HG02884 (cell line): Measurements from ENCODE around the gene CREB3L2.
"Not testable (repeated sequence)": the region's sequence is repeated elsewhere in the genome, so short reads cannot be mapped to it uniquely, and the experiment has no call there.

ENCODE experiments used
- ATAC-seq: cut with Tn5 transposase; IDR thresholded peaks from one replicate; pipeline ENCODE4 v1.9.1; 2021; ENCODE audit warnings: mild to moderate bottlenecking, moderate library complexity; ENCODE audit not compliant: unreplicated experiment

CREB3L2 gene

DNA sequence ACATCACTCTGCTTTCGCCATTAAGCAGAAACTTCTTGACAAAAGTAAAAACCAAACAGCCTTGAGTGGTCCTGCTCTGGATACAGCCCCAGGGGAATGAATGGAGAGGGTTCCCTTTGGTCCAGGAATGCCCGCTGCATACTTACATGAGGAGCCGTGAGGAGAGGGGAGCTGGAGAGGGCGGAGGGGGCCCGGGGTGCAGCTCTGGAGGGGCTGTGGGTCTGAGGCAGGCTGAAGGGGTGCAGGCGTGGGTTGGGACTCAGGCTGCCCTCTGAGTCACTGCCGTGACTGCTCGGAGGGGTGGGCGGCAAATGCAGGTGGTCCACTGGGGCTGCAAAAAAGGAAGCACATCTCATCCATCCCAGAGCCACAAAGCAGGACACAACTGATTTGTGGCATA lies 93.8 kb downstream of the CREB3L2 start:
- ATAC-seq, result no peak

DNA sequence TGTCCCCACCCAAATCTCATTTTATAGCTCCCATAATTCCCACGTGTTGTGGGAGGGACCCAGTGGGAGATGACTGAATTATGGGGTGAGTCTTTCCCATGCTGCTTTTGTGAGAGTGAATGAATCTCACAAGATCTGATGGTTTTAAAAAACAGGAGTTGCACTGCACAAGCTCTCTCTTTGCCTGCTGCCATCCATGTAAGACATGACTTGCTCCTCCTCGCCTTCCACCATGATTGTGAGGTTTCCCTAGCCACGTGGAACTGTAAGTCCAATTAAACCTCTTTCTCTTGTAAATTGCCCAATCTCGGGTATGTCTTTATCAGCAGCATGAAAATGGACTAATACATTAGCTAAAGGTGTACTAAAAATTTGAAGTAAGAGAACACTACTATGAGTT lies 95.2 kb downstream of the CREB3L2 start:
- not testable (repeated sequence) for ATAC-seq

DNA sequence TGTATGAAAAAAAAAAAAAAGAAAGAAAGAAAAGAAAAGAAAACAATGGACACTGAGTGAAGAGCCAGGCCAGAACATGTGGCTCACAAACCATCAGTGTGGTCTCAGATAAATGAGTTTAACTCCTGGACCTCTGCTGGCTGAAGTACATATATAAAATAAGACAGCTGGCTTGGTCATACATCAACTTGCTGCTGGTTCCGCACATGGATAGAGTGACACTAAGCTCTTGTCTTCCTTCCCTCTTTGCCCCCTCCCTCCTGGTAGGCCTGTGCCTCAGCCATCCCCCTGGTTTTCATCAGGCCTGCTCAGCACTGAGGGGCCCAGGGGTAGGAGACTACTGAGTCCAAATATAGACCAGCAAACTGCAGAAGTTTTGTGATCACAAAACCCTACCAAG lies 97.1 kb downstream of the CREB3L2 start:
- ATAC-seq, result no peak

DNA sequence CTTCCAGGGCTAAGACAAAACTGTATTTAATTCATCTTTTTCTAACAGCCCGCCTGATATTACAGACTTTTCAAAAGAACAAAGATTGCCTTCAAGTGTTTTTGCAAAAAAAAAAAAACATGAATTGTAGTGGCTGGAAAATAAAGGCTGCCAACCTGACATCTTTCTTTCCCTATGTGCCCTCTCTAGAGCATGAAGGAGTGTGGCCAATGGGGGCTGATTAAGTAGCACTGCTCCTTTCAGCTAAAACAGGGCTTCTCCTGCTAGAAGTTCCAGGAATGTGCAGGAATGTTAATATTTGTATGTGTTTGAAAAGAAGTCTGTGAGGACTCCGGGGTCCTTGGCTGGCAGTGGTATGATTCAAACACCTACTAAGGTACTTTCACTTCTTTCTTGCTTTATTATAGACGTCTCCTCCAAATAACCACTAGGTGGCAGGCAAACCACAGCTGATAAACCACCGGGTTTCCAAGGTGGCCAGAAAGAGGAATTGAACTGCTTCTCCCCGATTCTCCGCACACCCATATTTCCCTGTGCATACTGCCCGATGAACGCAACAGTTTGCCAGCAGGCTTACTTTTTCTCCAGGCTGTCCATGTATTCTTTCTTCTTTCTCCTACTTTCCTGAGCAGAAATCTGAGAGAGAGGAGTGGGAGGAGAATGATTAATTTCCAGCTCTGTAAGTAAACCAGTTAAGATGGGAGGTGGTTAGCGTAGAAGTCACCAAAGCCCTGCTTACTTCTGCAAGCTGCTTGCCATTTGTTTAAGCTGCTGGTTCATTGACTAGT lies 98.3 kb downstream of the CREB3L2 start:
- ATAC-seq, result peak; percentile 70

DNA sequence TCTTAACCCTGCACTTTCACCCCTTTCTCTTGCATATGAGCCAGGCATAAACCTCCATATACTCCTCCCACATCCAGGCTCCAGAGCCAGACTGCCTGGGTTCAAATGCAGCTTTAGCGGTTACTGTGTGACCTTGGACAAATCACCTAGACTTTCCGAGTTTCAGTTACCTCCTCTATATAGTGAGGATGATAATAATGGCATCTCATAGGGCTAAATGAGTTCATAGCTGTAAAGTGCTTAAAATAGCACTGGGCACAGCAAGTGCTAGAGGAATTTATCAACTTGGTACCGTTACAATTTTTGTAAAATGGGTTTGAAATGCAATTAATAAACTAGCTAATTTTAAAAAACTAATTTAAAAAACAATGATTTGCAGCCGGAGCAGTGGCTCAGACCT lies 101.7 kb downstream of the CREB3L2 start:
- ATAC-seq, result no peak

DNA sequence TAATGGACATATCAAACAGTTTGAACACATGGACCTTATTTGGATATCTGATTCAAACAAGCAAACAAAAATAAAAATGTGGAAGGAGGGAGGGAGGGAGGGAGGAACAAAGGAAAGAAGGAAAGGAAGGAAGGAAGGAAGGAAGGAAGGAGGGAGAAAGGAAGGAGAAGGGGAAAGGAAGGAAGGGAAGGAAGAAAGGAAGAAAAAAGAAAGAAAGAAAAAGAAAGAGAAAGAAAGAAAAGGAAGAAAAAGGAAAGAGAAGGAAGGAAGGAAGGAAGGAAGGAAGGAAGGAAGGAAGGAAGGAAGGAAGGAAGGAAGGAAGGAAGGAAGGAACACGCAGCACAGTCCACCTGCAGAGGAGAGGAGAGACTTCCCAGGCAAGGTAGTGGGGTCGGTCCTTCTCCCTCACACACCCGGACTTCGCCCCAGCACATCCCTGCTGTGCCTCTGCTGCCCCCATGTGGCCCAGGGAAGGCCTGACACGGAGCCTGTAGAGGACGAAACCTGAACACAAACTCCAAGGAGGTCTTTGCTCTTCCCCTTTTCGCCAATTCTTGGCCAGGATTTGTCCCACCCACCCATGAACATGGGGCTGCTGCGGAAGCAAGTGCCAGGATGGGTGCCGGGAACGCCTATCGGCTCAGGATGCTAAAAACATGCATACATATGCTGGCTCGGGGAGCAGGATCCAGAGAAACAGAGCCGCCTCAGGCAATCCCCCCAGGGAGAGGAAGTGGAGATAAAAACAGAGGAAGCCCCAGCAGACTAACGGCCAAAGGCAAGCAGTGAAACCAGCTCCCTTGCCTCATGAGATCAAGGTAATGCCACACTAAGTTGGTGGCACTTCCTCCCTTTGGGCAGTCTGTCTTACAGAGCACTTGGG lies 102.8 kb downstream of the CREB3L2 start:
- peak; percentile 53 for ATAC-seq

DNA sequence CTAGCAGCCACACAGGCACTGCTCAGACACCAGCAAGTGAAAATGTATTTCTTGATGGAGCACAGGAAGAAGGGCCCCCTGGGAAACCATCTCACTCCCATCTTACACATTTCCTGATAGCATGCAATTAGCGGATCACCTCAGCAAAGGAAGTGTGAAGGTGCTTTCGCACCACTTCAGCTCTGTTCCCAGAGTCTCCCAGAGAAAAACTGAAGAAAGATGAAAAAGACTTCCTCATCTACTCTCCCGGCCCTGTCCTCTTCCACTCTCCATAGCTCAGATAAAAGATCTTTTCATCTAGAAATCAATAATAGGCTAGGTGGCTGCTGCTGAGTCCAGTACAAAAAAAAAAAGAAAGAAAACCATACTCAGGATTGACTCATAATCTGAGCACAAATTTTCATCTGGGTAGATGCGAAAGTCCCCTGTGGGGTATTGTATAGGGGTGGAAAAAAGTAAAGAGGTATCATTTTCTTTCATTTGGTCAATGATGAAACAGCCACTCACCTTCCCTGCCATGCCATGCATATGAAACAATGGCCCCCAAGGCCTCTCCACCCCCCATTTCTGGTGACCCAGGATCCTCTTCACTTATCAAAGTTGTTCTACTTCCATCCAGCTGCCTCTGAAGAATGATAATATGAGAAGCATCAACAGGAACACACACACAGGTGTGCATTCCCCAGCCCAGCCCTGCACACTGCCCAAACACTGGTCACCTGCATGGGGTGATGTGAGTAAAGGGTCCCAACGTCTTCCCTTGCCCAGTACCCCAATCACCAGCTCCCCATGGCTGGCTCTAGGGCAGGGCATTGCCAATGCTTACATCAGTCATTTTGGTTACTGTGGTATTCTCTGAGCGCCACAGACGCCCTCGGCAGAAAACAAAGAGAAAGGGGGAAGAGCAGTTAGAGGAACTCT lies 106.3 kb downstream of the CREB3L2 start:
- ATAC-seq, result peak; percentile 70

DNA sequence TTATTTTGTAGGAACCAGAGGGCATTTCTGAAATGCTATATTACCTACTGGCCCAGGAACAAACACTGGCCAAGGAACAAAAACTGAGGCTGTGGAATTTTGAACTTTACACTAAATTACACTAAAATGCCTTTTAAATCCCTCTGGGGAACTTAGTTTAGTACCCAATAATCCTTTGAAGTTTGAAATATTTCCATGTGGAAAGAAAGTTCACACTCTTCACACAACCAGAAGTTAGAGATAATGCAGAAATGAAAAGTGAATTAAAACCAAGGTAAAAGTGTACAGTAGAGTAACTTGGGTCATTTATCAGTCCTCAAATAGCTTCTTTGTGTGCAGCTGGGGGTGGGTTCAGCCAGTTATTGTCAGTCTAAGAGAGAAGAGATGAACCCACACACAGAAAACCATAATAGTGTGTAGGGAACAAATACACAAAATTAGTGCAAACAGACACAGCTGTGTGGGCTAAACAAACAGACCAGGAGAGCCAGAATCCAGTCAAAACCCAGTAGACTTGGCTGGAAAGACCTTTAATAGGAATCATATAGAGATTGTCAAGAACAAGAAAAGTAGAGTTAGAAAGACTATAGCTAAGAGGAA lies 108.6 kb downstream of the CREB3L2 start:
- no peak for ATAC-seq

DNA sequence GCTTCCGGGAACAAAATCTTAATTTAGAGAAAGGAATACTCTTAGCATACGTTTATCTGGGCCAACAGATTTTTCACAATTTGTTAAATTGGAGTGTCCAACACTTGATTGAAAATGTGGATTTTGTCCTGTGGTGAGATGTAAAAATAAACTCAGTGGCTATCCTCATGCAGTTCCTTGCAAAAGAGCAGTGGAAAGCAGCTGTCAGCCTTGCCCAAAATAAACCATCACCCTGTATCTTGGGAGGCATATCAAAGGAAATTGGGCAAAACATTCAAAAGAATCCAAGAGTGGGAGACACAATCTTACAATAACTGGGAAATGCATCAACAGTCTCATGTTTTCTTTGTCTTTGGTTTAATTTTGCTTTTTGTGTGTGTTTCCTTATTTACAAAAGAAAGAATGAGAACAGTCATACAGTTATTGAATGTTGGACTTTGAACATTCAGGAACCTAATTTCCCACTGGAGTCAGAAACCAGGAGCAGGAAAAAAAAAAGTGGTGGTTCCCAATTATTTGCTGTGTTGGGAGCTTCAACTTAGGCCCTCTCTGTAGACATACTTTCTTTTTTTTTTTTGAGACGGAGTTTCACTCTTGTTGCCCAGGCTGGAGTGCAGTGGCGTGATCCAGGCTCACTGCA lies 110.8 kb downstream of the CREB3L2 start:
- ATAC-seq, result no peak

DNA sequence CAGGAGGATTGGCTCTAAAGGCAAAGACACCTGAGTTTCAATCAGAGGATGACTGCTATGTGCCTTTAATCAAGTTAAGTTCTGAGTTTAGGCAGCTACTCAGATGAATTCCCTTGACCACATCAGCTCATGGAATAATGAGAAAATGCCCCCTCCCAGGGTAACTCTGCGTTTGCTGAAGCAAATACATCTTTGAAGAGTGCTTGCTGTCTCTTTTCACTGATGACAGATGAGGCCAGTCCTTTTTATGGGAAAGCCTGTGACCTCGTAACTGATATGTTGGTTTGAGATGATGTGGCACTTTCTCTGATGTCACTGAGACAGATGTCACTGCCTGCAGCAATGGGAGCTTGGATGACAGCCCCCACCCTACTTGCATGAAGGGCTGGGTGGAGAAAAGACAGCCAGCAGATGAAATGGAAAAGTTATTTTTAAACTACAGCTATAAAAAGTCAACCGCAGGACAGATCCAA lies 111.4 kb downstream of the CREB3L2 start:
- ATAC-seq, result no peak

DNA sequence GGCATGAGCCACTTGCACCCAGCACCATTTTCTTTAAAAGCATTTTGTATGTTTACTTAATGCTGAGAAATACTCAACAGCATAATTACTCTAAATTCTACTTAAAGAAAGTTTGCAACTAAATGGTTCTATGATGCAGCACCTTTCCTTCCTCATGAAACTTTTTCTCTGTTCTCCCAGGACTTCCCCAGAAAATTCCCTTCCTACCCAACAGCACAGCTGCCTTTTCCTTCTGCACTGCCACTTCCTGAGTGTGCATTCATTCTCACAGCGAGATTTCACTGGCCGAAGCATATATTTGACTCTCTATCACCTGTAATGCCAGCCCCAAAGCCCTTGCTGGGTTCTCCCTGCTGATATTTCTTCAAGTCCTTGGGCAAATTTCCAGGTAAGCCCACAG lies 113.6 kb downstream of the CREB3L2 start:
- ATAC-seq, result no peak

DNA sequence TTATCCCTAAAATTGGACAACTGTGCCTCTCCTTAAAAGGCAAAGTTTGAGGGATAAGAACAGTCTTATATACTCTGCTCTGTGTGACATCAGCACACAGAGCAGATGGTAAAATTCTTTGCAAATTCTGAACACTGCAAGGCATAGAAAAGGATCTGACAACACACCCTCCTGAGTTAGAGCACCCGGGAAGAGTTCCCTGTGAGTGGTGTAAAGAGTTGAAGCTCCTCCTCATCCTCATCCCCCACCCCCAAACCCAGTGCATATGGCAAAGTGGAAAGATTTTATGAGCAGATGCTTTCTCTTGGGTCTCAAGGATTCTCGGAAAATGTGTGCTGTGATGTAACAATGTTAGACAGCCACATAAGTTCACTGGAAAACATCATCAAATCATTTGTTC lies 115.1 kb downstream of the CREB3L2 start:
- no peak for ATAC-seq

DNA sequence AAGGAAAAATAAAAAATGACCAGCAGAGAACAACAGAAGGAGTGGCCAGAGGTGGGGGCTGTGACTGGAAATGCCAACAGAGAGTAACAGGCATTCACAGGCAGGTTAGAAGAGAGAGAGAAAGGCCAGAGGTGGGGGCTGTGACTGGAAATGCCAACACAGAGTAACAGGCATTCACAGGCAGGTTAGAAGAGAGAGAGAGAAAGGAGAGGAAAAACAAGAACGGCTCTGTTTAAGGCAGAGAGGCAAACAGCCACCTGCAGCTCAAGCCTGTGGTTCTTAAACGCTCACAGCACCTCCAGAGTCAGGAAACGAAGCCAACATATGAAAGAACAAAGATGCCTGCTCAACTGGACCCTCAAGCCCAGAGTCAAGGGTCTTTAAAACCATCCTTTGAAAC lies 115.6 kb downstream of the CREB3L2 start:
- no peak for ATAC-seq

DNA sequence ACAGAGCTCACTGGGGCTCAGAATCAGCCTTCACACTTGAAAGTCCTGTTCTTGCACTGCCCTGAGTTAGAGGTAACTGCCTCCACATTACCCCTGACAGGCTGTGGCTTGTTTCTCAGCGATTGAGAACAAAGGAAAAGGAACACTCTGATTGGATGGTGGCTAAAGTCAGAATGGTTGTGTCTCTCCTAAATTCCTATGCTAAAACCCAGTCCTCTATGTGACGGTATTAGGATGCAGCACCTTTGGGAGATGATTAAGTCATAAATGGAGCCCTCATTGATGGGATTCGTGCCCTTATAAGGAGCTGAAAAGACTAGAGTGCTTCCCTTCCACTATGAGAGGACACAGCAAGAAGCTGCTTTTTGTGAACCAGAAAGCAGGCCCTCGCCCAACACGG lies 116.2 kb downstream of the CREB3L2 start:
- ATAC-seq, result no peak

DNA sequence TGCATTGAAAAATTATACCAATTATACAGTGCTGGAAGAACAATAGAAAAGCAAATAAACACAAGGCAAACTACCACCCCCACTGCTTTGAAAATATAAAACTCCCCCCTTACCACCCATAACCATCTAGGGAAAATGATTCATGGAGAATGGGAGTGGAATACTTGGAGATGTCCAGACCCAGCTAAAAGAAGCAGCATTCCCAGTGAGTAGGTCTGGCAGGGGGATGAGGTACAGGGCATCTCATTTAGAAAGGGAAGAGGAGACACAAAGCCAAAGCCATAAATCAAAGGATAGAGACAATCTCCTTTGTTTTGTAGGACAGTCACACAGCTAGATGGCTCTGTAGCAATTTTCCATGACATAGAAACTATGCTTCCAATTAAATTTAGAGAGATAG lies 119.1 kb downstream of the CREB3L2 start:
- ATAC-seq, result no peak

DNA sequence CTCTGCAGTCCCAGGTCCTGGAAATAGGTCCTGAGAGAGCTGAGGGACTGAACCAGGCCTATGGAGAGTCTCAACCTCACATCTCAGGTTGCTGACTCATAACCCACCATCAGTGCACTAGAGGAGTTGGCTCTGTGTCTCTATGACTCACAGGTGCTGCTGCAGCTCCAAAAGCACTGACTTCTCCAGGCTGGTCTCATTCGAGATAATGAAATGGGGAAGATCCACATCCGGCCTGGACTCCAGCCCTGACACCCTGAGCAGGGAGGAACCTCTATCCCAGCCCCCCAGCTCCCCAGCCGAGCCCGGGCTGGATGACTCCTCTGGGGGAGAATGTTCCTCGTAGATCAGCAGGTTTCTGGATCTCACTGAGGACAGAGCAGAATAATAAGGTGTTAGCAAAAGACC lies 119.6 kb downstream of the CREB3L2 start:
- ATAC-seq, result peak; percentile 96

DNA sequence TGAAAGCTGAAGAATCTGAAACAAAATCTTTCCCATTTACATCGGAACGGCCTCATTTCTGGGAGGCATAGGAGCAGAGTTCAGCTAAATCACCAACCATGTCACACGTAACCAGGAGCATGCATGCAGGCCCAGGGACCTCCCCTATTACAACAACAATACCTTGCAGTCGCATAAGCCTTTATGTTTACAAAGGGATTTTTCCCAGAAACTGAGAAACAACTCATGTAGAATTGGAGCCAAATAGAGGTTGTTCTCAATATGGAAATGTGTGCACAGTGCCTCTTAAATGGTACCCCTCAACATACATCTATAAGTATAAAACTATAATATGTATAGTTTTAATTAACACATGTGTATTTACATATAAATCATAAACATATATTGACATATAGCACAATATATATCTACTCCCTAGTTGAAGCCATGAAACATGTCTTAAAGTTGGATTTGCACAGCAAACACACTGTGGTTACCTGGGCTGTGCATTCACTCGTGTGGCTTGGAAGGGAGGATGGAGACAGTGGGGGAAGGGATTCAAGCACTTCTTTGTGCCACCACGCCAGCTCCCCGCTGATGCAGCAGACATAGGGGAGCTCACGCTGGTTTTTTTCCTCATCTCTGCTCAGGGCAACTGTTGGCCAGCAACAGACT lies 120.2 kb downstream of the CREB3L2 start:
- peak; percentile 22 for ATAC-seq

DNA sequence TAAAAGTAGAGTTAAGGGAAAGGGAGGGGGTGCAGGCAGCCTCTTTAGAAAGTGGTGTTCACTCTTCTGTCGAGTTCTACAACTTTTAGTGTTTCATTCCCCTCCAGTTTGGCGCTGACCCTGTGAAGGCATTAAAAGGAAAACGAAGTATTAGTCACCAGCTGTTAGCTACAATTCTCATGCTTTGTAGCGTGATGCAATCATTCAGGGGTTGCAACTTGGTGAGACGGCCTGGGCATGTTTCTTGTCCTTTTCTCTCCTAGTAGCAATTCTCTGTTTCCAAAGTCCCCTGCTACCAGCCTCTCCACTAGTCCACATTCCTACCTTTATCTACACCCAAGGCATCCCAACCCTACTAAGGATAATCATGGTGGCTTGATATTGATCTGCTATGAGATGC lies 121.5 kb downstream of the CREB3L2 start:
- no peak for ATAC-seq

DNA sequence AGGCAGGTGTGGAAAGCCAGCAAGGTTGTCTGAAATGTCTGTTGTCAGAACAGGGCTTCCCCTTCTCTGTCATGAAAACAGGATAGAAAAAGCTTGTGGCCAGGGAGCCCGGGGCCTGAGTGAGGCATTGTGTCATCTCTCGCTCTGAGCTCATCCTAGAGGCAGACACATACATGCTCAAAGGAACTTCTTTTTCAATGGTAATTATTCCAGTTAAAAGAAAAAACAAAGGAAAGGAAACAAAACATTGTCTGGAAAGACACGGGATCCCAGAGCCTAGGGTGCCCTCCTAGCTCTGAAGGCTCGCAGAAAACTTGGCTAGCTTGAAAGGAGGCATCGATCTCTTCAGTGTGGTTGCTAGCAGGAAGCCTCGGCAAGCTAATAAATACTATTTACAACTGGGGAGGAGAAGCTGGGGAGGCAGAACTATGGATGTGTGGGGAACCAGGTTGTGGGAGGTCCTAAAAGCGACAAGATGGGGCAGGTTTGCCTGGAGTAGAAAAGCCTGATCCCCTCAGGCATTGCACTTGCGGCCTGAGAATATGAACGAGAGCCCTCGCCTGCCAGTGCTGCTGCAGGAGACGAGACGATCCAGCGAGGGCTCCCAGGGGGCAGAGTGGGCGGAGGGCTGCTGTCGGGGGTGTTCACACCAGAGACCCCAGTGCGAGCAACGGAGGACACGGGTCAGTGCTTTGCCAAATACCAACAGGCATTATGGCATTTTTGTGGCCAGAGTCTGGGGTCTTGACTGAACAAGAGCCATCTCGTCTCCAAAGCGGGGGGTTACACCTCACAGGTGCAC lies 122.3 kb downstream of the CREB3L2 start:
- no peak for ATAC-seq
